ENCODE data around the gene IRF1.

DNA sequence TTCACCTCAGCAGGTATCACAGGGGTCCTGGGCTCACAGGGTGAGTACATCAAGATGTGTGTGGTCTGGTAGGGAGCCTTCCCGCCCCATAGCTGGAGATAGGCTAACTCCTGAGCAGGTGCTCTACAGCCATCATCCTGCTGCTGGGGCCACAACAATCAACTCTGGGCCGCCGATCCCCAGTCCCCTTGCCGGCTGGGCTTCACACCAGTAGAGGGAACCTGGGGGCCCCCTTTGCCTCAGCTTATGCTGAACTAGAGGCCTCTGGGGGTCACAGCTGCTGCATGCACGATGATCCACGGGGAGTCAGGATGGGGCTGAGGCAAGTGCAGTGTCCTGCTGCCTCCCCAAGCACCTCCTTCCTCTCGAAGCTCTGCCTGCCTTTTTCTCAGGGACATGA, 46.5 kb downstream of the IRF1 start:
- TF ChIP-seq FOS (IDR thresholded peaks at IDR 0.05; ENCODE audit: low read depth, low read length) (no peak), SMC3 (IDR thresholded peaks at IDR 0.05; ENCODE audit: low read depth, low read length) (no peak), RFX5 (IDR thresholded peaks at IDR 0.05; ENCODE audit: low read depth, low read length) (no peak), MXI1 (IDR thresholded peaks at IDR 0.05; ENCODE audit: borderline replicate concordance, low read depth, low read length) (no peak)
- TF ChIP-seq, protein P1, sequence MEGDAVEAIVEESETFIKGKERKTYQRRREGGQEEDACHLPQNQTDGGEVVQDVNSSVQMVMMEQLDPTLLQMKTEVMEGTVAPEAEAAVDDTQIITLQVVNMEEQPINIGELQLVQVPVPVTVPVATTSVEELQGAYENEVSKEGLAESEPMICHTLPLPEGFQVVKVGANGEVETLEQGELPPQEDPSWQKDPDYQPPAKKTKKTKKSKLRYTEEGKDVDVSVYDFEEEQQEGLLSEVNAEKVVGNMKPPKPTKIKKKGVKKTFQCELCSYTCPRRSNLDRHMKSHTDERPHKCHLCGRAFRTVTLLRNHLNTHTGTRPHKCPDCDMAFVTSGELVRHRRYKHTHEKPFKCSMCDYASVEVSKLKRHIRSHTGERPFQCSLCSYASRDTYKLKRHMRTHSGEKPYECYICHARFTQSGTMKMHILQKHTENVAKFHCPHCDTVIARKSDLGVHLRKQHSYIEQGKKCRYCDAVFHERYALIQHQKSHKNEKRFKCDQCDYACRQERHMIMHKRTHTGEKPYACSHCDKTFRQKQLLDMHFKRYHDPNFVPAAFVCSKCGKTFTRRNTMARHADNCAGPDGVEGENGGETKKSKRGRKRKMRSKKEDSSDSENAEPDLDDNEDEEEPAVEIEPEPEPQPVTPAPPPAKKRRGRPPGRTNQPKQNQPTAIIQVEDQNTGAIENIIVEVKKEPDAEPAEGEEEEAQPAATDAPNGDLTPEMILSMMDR (conservative IDR thresholded peaks at IDR 0.05; ENCODE audit: low read depth, low read length) = no peak
